ENCODE results near the gene GNB3. TPM values are rescaled to one million over a fixed set of nuclear protein-coding genes. Genes with fewer than 3 reads are reported as not detected.
"Not testable (repeated sequence)": the region's sequence is repeated elsewhere in the genome, so short reads cannot be mapped to it uniquely, and the experiment has no call there.

Gene GNB3
- polyA plus RNA-seq, 6 donors from 2014 or later = not detected

GRCh38 chr12:6890789-6891645, 50.3 kb downstream of the GNB3 start:
- Mint-ChIP-seq H3K9me3 (no peaks in the 10 kb centered on the region), H3K27me3 (no peaks in the 10 kb centered on the region), H3K36me3 (no peaks in the 10 kb centered on the region), H3K4me1 (peaks cover 10 to 15% (median 15%) of the 10 kb centered on the region in 3 donors), H3K4me3 (peak overlapping the region; percentile 80 to 94 (median 92)), H3K27ac (peak overlapping the region; percentile 86 to 98 (median 94))
- ATAC-seq (ENCODE audit: low read depth in 2 of 2) (peak; percentile 93 to 95), DNase-seq (peak; percentile 97)

- H3K27me3 Mint-ChIP-seq = no peaks in the 10 kb centered on the region
- H3K9me3 Mint-ChIP-seq = no peaks in the 10 kb centered on the region
- DNase-seq (no peak), ATAC-seq (ENCODE audit: low read depth in 2 of 2) (no peak)
- H3K27ac Mint-ChIP-seq = peak overlapping the region; percentile 49 to 98 (median 94)
- H3K4me1 Mint-ChIP-seq = peaks cover 10 to 15% (median 15%) of the 10 kb centered on the region in 3 donors
- no peaks in the 10 kb centered on the region for H3K36me3 Mint-ChIP-seq
- H3K4me3 Mint-ChIP-seq = peak overlapping the region; percentile 80 to 94 (median 92)
Measured at GRCh38 chr12:6891646-6892001, 50.9 kb downstream of the GNB3 start.

- not testable (repeated sequence) for DNase-seq; H3K36me3 Mint-ChIP-seq; H3K9me3 Mint-ChIP-seq; H3K27me3 Mint-ChIP-seq; ATAC-seq (ENCODE audit: low read depth in 2 of 2)
- Mint-ChIP-seq H3K27ac (peak overlapping the region in 1 of 6 donors; percentile 64), H3K4me1 (peaks cover 10 to 15% (median 15%) of the 10 kb centered on the region in 3 donors), H3K4me3 (peak overlapping the region in 4 of 8 donors; percentile 25 to 92 (median 56))
Measured at GRCh38 chr12:6892683-6893082, 52.0 kb downstream of the GNB3 start.

- Mint-ChIP-seq H3K27ac (no peak overlapping the region), H3K36me3 (no peaks in the 10 kb centered on the region), H3K27me3 (no peaks in the 10 kb centered on the region), H3K4me1 (peaks cover 11 to 15% (median 15%) of the 10 kb centered on the region in 3 donors), H3K9me3 (no peaks in the 10 kb centered on the region), H3K4me3 (peak overlapping the region in 1 of 8 donors; percentile 37)
- DNase-seq (no peak), ATAC-seq (ENCODE audit: low read depth in 2 of 2) (no peak)
Measured at GRCh38 chr12:6894321-6894720, 53.6 kb downstream of the GNB3 start.

Other genes starting within 250 kb of the GNB3 start
- 10 to 100 TPM; 26.6 to 67.1 (median 44.5) TPM for gene CHD4, start 233.5 kb upstream of the GNB3 start, polyA plus RNA-seq (ENCODE audit: low read depth in 6 of 6)
- 10 to 100 TPM; 25.2 to 69.9 (median 40.1) TPM for gene LPAR5, start 205.0 kb upstream of the GNB3 start, polyA plus RNA-seq (ENCODE audit: low read depth in 6 of 6)
- gene ACRBP, start 193.5 kb upstream of the GNB3 start, polyA plus RNA-seq (ENCODE audit: low read depth in 6 of 6) = 10 to 100 TPM in 1 of 6 donors, 1 to 10 TPM in 5; 3.8 to 11.0 (median 8.9) TPM
- 100 to 1,000 TPM in 4 of 6 donors, 10 to 100 TPM in 2; 93.5 to 139 (median 112) TPM for gene ING4, start 177.8 kb upstream of the GNB3 start, polyA plus RNA-seq (ENCODE audit: low read depth in 6 of 6)
- gene ZNF384, start 151.6 kb upstream of the GNB3 start, polyA plus RNA-seq (ENCODE audit: low read depth in 6 of 6) = 10 to 100 TPM; 13.5 to 39.7 (median 23.2) TPM
- not detected for gene PIANP, start 140.1 kb upstream of the GNB3 start, polyA plus RNA-seq (ENCODE audit: low read depth in 6 of 6)
- gene COPS7A, start 116.9 kb upstream of the GNB3 start, polyA plus RNA-seq (ENCODE audit: low read depth in 6 of 6) = 10 to 100 TPM; 26.4 to 43.9 (median 34.4) TPM
- 100 to 1,000 TPM; 128 to 167 (median 150) TPM for gene MLF2, start 87.8 kb upstream of the GNB3 start, polyA plus RNA-seq (ENCODE audit: low read depth in 6 of 6)
- under 1 TPM in 1 of 6 donors, not detected in 5; 0.38 TPM for gene PTMS, start 74.6 kb upstream of the GNB3 start, polyA plus RNA-seq (ENCODE audit: low read depth in 6 of 6)
- under 1 TPM in 2 of 6 donors, not detected in 4; 0.16 to 0.17 TPM for gene LAG3, start 68.4 kb upstream of the GNB3 start, polyA plus RNA-seq (ENCODE audit: low read depth in 6 of 6)
- gene CD4, start 51.4 kb upstream of the GNB3 start, polyA plus RNA-seq (ENCODE audit: low read depth in 6 of 6) = 1 to 10 TPM in 3 of 6 donors, under 1 TPM in 3; 0.29 to 1.7 (median 1.1) TPM
- gene GPR162, start 19.1 kb upstream of the GNB3 start, polyA plus RNA-seq (ENCODE audit: low read depth in 6 of 6) = not detected
- not detected for gene P3H3, start 12.5 kb upstream of the GNB3 start, polyA plus RNA-seq (ENCODE audit: low read depth in 6 of 6)
- gene CDCA3, start 10.4 kb downstream of the GNB3 start, polyA plus RNA-seq (ENCODE audit: low read depth in 6 of 6) = 1 to 10 TPM in 1 of 6 donors, under 1 TPM in 3, not detected in 2; 0.74 to 1.0 (median 0.89) TPM
- gene USP5, start 11.2 kb downstream of the GNB3 start, polyA plus RNA-seq (ENCODE audit: low read depth in 6 of 6) = 10 to 100 TPM; 28.5 to 45.1 (median 35.4) TPM
- gene TPI1, start 26.6 kb downstream of the GNB3 start, polyA plus RNA-seq (ENCODE audit: low read depth in 6 of 6) = 100 to 1,000 TPM; 294 to 712 (median 357) TPM
- gene SPSB2, start 32.4 kb downstream of the GNB3 start, polyA plus RNA-seq (ENCODE audit: low read depth in 6 of 6) = 10 to 100 TPM in 2 of 6 donors, 1 to 10 TPM in 4; 7.9 to 15.5 (median 8.9) TPM
- 1 to 10 TPM; 4.1 to 8.7 (median 7.1) TPM for gene LRRC23, start 63.9 kb downstream of the GNB3 start, polyA plus RNA-seq (ENCODE audit: low read depth in 6 of 6)
- gene ENO2, start 73.7 kb downstream of the GNB3 start, polyA plus RNA-seq (ENCODE audit: low read depth in 6 of 6) = 1 to 10 TPM; 3.8 to 8.4 (median 5.9) TPM
- gene ATN1, start 87.0 kb downstream of the GNB3 start, polyA plus RNA-seq (ENCODE audit: low read depth in 6 of 6) = 1 to 10 TPM in 3 of 6 donors, under 1 TPM in 2, not detected in 1; 0.57 to 2.2 (median 1.1) TPM
- gene RNU7-1, start 102.9 kb downstream of the GNB3 start, polyA plus RNA-seq (ENCODE audit: low read depth in 6 of 6) = not detected
- 100 to 1,000 TPM; 126 to 211 (median 194) TPM for gene C12orf57, start 103.1 kb downstream of the GNB3 start, polyA plus RNA-seq (ENCODE audit: low read depth in 6 of 6)
- gene PTPN6, start 110.4 kb downstream of the GNB3 start, polyA plus RNA-seq (ENCODE audit: low read depth in 6 of 6) = 1,000 to 10,000 TPM in 1 of 6 donors, 100 to 1,000 TPM in 5; 398 to 1,059 (median 612) TPM
- gene PHB2, start 129.7 kb downstream of the GNB3 start, polyA plus RNA-seq (ENCODE audit: low read depth in 6 of 6) = 100 to 1,000 TPM; 107 to 127 (median 114) TPM
- gene EMG1, start 130.0 kb downstream of the GNB3 start, polyA plus RNA-seq (ENCODE audit: low read depth in 6 of 6) = 10 to 100 TPM; 69.7 to 82.7 (median 80.4) TPM
- 10 to 100 TPM; 14.4 to 30.7 (median 16.7) TPM for gene LPCAT3, start 177.6 kb downstream of the GNB3 start, polyA plus RNA-seq (ENCODE audit: low read depth in 6 of 6)
- under 1 TPM in 1 of 6 donors, not detected in 5; 0.12 TPM for gene C1S, start 219.8 kb downstream of the GNB3 start, polyA plus RNA-seq (ENCODE audit: low read depth in 6 of 6)